HCT116 (cell line): Measurements from ENCODE around the gene SMIM10L1. TPM values are rescaled to one million over a fixed set of nuclear protein-coding genes. Genes with fewer than 3 reads are reported as not detected.
A peak's percentile ranks its signal among the peaks of the same experiment; 100 is the strongest.

ENCODE experiments used
- ATAC-seq: fragments of 200-7000 bp; cut with Tn5 transposase; 2 replicates; pipeline ENCODE4 v1.9.1; 2020; ENCODE audit warnings: mild to moderate bottlenecking, moderate library complexity
- BruUV-seq: library from RNA; stranded (reverse); fragments of 400-500 nt; replicated peaks from 2 replicates; lab custom pipeline; 2021; lab: Mats Ljungman, UMichigan
- CTCF ChIA-PET: fragments of 300-600 bp; sonication (Branson Sonifier 250); formaldehyde crosslinking; loops from one replicate; lab custom pipeline; 2021; ENCODE audit warnings: antibody characterized with exemption; lab: Charles Lee
- POLR2A ChIA-PET: fragments of 300-600, 350-600 bp; sonication (Branson Sonifier 250); formaldehyde crosslinking; loops from one replicate; lab custom pipeline; 2021; ENCODE audit warnings: antibody characterized with exemption; lab: Charles Lee
- RAD21 ChIA-PET, 2 experiments: fragments of 300-600 bp; sonication (Branson Sonifier 250); formaldehyde crosslinking; loops; one replicate each; lab custom pipeline; 2023; ENCODE audit warnings: low total read pairs in 2 of 2; ENCODE audit not compliant: uncharacterized antibody in 2 of 2, unreplicated experiment in 2 of 2, low non-redundant PET in 1 of 2; lab: Charles Lee
- DNase-seq: peaks from one replicate; pipeline ENCODE4 v3.0.0-alpha.2; 2010; ENCODE audit warnings: low read depth, low spot score
- H2AFZ ChIP-seq: fragments of 200-600 bp; shearing (Covaris generic), sonication (generic); 2 replicates; pipeline ENCODE4 v1.6.1; 2017; ENCODE audit warnings: low read depth, mixed run types, mixed read lengths, antibody characterized with exemption, low read length; ENCODE audit not compliant: poor library complexity, severe bottlenecking
- H3K27ac ChIP-seq: 2 replicates; pipeline ENCODE4 v1.5.1; 2012; ENCODE audit warnings: low read depth, low read length
- H3K27me3 ChIP-seq: fragments of 200-600 bp; sonication (generic); 2 replicates; pipeline ENCODE4 v1.6.1; 2016; ENCODE audit warnings: mixed run types, low read length, mixed read lengths; ENCODE audit not compliant: insufficient read depth
- H3K36me3 ChIP-seq, 2 experiments: fragments of 200-500 bp in 1 of 2; fragments of 200-600 bp in 1 of 2; sonication (Bioruptor generic) in 1 of 2; sonication (generic) in 1 of 2; 2 replicates each; pipeline versions ENCODE4 v1.5.1 to v1.6.1; 2014 to 2016; ENCODE audit warnings: low read length in 2 of 2, inconsistent platforms in 1 of 2, mixed read lengths in 1 of 2, mixed run types in 1 of 2; ENCODE audit not compliant: insufficient read depth in 2 of 2, control insufficient read depth in 1 of 2
- H3K4me1 ChIP-seq, 2 experiments: fragments of 200-600 bp in 1 of 2; sonication (generic) in 1 of 2; 2 replicates each; pipeline versions ENCODE4 v1.5.1 to v1.6.1; 2012 to 2017; ENCODE audit warnings: low read length in 2 of 2, inconsistent platforms in 1 of 2, mild to moderate bottlenecking in 1 of 2, mixed read lengths in 1 of 2, mixed run types in 1 of 2, moderate library complexity in 1 of 2; ENCODE audit not compliant: insufficient read depth in 2 of 2, control insufficient read depth in 1 of 2
- H3K4me2 ChIP-seq: fragments of 200-600 bp; sonication (generic); 2 replicates; pipeline ENCODE4 v1.6.1; 2017; ENCODE audit warnings: mixed run types, low read length, mixed read lengths
- H3K4me3 ChIP-seq, 2 experiments: fragments of 200-600 bp in 1 of 2; sonication (generic) in 1 of 2; replicated peaks in 1 of 2; 2 replicates each; pipeline ENCODE4 v1.5.1; 2011 to 2016; ENCODE audit warnings: low read length in 2 of 2, control low read depth in 1 of 2, low read depth in 1 of 2, mild to moderate bottlenecking in 1 of 2, mixed read lengths in 1 of 2, mixed run types in 1 of 2
- H3K79me2 ChIP-seq: fragments of 200-600 bp; sonication (generic); 2 replicates; pipeline ENCODE4 v1.6.1; 2017; ENCODE audit warnings: mild to moderate bottlenecking, mixed run types, low read length, moderate library complexity, mixed read lengths; ENCODE audit not compliant: insufficient read depth
- H3K9ac ChIP-seq: fragments of 200-600 bp; sonication (generic); 2 replicates; pipeline ENCODE4 v1.6.1; 2016; ENCODE audit warnings: low read length, mixed read lengths
- H3K9me2 ChIP-seq: fragments of 200-600 bp; sonication (generic), shearing (Covaris generic); 2 replicates; pipeline ENCODE4 v1.6.1; 2017; ENCODE audit warnings: mixed run types, mild to moderate bottlenecking, moderate library complexity; ENCODE audit not compliant: insufficient read depth
- H3K9me3 ChIP-seq, 2 experiments: fragments of 200-500 bp in 1 of 2; fragments of 200-600 bp in 1 of 2; sonication (Bioruptor generic) in 1 of 2; sonication (generic) in 1 of 2; 2 replicates each; pipeline ENCODE4 v1.6.1; 2014 to 2017; ENCODE audit warnings: low read length in 2 of 2, mixed read lengths in 2 of 2, inconsistent platforms in 1 of 2, low read depth in 1 of 2, mild to moderate bottlenecking in 1 of 2, mixed run types in 1 of 2, moderate library complexity in 1 of 2; ENCODE audit not compliant: control insufficient read depth in 1 of 2, insufficient read depth in 1 of 2
- H4K20me1 ChIP-seq: fragments of 200-600 bp; sonication (generic), shearing (Covaris generic); 2 replicates; pipeline ENCODE4 v1.6.1; 2017; ENCODE audit warnings: mixed run types, mild to moderate bottlenecking, moderate library complexity; ENCODE audit not compliant: insufficient read depth
- CBX3 ChIP-seq: IDR thresholded peaks from 2 replicates; pipeline ENCODE4 v1.6.1; 2012; ENCODE audit warnings: low read depth
- CEBPB ChIP-seq: IDR thresholded peaks from 2 replicates; pipeline ENCODE4 v1.6.1; 2012; ENCODE audit warnings: low read depth
- ELF1 ChIP-seq: IDR thresholded peaks from 2 replicates; pipeline ENCODE4 v1.6.1; 2012; ENCODE audit warnings: low read depth, borderline replicate concordance
- FOSL1 ChIP-seq: IDR thresholded peaks from 2 replicates; pipeline ENCODE4 v1.6.1; 2012; ENCODE audit warnings: low read depth
- JUND ChIP-seq: IDR thresholded peaks from 2 replicates; pipeline ENCODE4 v1.6.1; 2012
- POLR2A ChIP-seq: IDR thresholded peaks from 2 replicates; pipeline ENCODE4 v1.7.0; 2011; ENCODE audit warnings: borderline replicate concordance; ENCODE audit not compliant: insufficient read depth, insufficient read length; ENCODE audit errors: extremely low read depth
- POLR2AphosphoS5 ChIP-seq: IDR thresholded peaks from 2 replicates; pipeline ENCODE4 v1.6.1; 2011; ENCODE audit warnings: mild to moderate bottlenecking, low read depth, low read length, moderate library complexity
- REST ChIP-seq: IDR thresholded peaks from 2 replicates; pipeline ENCODE4 v1.6.1; 2012; ENCODE audit warnings: low read depth
- TCF7L2 ChIP-seq: IDR thresholded peaks from 2 replicates; pipeline ENCODE4 v1.7.0; 2011; ENCODE audit warnings: borderline replicate concordance, inconsistent platforms; ENCODE audit not compliant: insufficient read depth, insufficient read length; ENCODE audit errors: extremely low read depth
- ZBTB33 ChIP-seq: IDR thresholded peaks from 2 replicates; pipeline ENCODE4 v1.6.1; 2011; ENCODE audit warnings: mild to moderate bottlenecking, low read length, moderate library complexity; ENCODE audit not compliant: insufficient replicate concordance; ENCODE audit errors: extremely low read depth
- ZFX ChIP-seq: fragments of 450-650 bp; IDR thresholded peaks from 2 replicates; pipeline ENCODE4 v1.6.1; 2017
- ZNF274 ChIP-seq: fragments of 200-500 bp; sonication (Bioruptor generic); IDR thresholded peaks from 2 replicates; pipeline ENCODE4 v1.6.1; 2014; ENCODE audit warnings: mild to moderate bottlenecking, low read depth, low read length, inconsistent platforms
- intact Hi-C: fragments of 100-400 bp; cut with micrococcal nuclease; formaldehyde crosslinking; loops from 2 replicates; pipeline ENCODE4 v1.10.0; 2022
- total RNA-seq: library from RNA; stranded (reverse); gene quantifications from one replicate; pipeline ENCODE4 v1.2.1, GENCODE V29; 2021; ENCODE audit not compliant: unreplicated experiment
- TF ChIP-seq, protein P1 (sequence below): IDR thresholded peaks from 2 replicates; pipeline ENCODE4 v1.6.1; 2012

SMIM10L1 gene
- total RNA-seq, 1 experiment from 2014 or later, result 6.4 TPM

- H3K79me2 ChIP-seq, result peaks cover 52% of the 10 kb centered on the region
- TF ChIP-seq ZBTB33 (no peak), POLR2AphosphoS5 (no peak), CBX3 (no peak), ZNF274 (no peak), CEBPB (0 out of 2 replicates have a peak, but pooled peaks have one; percentile 48), TCF7L2 (no peak)
- TF ChIP-seq, all 23 proteins: peak for 1
- intact Hi-C loops, result no loop called here
- Histone ChIP-seq H3K27me3 (no peaks in the 10 kb centered on the region), H4K20me1 (peaks cover 3% of the 10 kb centered on the region; the same call in 1 of the 2 replicates), H3K27ac (no peak overlapping the region), H3K4me2 (no peak overlapping the region), H2AFZ (no peak overlapping the region), H3K4me3 (no peak overlapping the region), H3K9me2 (no peaks in the 10 kb centered on the region), H3K9me3 (no peaks in the 10 kb centered on the region), H3K9ac (no peak overlapping the region), H3K4me1 (peaks cover 3 to 13% of the 10 kb centered on the region in 2 experiments; a peak in 2 of 4 replicates), H3K36me3 (peaks cover 0 to 11% of the 10 kb centered on the region in 2 experiments; a peak in 1 of 4 replicates)
- ChIA-PET CTCF (no interaction called here), POLR2A (no interaction called here), RAD21 (no interaction called here)
- no TSS peak for BruUV-seq
- no peak for DNase-seq
- ATAC-seq, result no peak
Observed at GRCh38 chr12:11174022-11174421, 3.0 kb downstream of the SMIM10L1 start.

DNA sequence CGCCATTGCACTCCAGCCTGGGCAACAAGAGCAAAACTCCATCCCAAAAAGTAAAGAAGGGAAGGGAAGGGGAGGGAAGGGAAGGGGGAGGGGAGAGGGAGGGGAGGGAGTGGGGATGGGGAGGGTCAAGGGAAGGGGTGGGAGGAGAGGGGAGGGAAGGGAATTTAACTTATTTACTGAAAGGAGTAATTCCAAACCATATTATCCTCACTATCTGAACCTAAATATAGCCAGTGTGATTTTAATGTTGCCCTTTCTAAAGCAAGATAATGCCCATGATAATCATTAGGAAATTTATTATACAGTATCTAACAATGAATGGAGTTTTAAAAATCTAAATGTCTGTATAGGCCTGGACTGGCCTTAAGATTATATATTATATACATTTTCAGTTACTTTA lies 7.3 kb downstream of the SMIM10L1 start:
- RAD21 ChIA-PET, result no interaction called here
- Histone ChIP-seq H3K36me3 (no peaks in the 10 kb centered on the region), H3K27ac (no peak overlapping the region), H3K27me3 (no peaks in the 10 kb centered on the region), H3K4me2 (no peak overlapping the region), H3K4me1 (no peaks in the 10 kb centered on the region), H3K79me2 (peaks cover 13% of the 10 kb centered on the region), H4K20me1 (no peaks in the 10 kb centered on the region), H3K9me2 (no peaks in the 10 kb centered on the region), H3K9me3 (no peaks in the 10 kb centered on the region), H2AFZ (no peak overlapping the region), H3K9ac (no peak overlapping the region), H3K4me3 (no peak overlapping the region)
- no TSS peak for BruUV-seq
- ATAC-seq (no peak), DNase-seq (no peak)
- CTCF ChIA-PET, result no interaction called here
- POLR2A ChIA-PET, result no interaction called here
- intact Hi-C loops, result no loop called here
- TF ChIP-seq ELF1 (no peak), JUND (no peak), REST (no peak), ZFX (no peak), FOSL1 (no peak), POLR2A (no peak)
- TF ChIP-seq, protein P1, sequence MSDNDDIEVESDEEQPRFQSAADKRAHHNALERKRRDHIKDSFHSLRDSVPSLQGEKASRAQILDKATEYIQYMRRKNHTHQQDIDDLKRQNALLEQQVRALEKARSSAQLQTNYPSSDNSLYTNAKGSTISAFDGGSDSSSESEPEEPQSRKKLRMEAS, result no peak
